Prostate gland (tissue), 2 donors: ENCODE results near the gene NAIF1.

Source experiments
- CTCF ChIP-seq, 4 experiments: fragments of 200-600 bp in 2 of 4; fragments of 450-650 bp in 2 of 4; sonication (generic) in 2 of 4; IDR thresholded peaks; 1 replicate in 3 of 4; 2 replicates in 1 of 4; pipeline ENCODE4 v1.5.1; 2016 to 2019; ENCODE audit warnings: antibody characterized with exemption in 4 of 4, mild to moderate bottlenecking in 2 of 4, moderate library complexity in 2 of 4
- POLR2A ChIP-seq: fragments of 450-650 bp; IDR thresholded peaks from one replicate; pipeline ENCODE4 v1.6.1; 2016; ENCODE audit warnings: antibody characterized with exemption, mild to moderate bottlenecking
- POLR2AphosphoS5 ChIP-seq: sonication (generic); formaldehyde crosslinking; IDR thresholded peaks from one replicate; pipeline ENCODE4 v1.6.1; 2017; ENCODE audit warnings: antibody characterized with exemption

GRCh38 chr9:128113526-128114325 lies 46.6 kb upstream of the NAIF1 start:
- TF ChIP-seq CTCF (IDR thresholded peaks at IDR 0.05): no peak
- TF ChIP-seq POLR2AphosphoS5: no peak
- no peak for TF ChIP-seq POLR2A
